A673 (cell line): ENCODE measurements around the gene UNC13B. TPM values are rescaled to one million over a fixed set of nuclear protein-coding genes. Genes with fewer than 3 reads are reported as not detected.

Source experiments
- BruUV-seq: library from RNA; stranded (reverse); fragments of 400-500 nt; replicated peaks from 2 replicates; lab custom pipeline; 2021; lab: Mats Ljungman, UMichigan
- CTCF ChIA-PET: fragments of 300-600 bp; sonication (Branson Sonifier 250); formaldehyde crosslinking; loops from one replicate; lab custom pipeline; 2022; ENCODE audit warnings: antibody characterized with exemption; lab: Charles Lee
- POLR2A ChIA-PET: fragments of 300-600 bp; sonication (Branson Sonifier 250); formaldehyde crosslinking; loops from one replicate; lab custom pipeline; 2022; ENCODE audit warnings: antibody characterized with exemption; ENCODE audit not compliant: low non-redundant PET; lab: Charles Lee
- DNase-seq: peaks from one replicate; pipeline ENCODE4 v3.0.0-alpha.2; 2015; ENCODE audit warnings: low spot score
- H3K27ac ChIP-seq: fragments of 200-600 bp; sonication (generic); 2 replicates; pipeline ENCODE4 v1.5.1; 2016; ENCODE audit warnings: mixed run types, low read depth, mild to moderate bottlenecking, mixed read lengths, antibody characterized with exemption, low read length; ENCODE audit not compliant: poor library complexity, severe bottlenecking
- H3K27me3 ChIP-seq: fragments of 200-600 bp; sonication (generic); replicated peaks from 2 replicates; pipeline ENCODE4 v1.6.1; 2017; ENCODE audit warnings: mixed run types, low read depth, mild to moderate bottlenecking, mixed read lengths, antibody characterized with exemption, low read length; ENCODE audit not compliant: insufficient read depth, poor library complexity
- H3K36me3 ChIP-seq: fragments of 200-600 bp; sonication (generic); 2 replicates; pipeline ENCODE4 v1.6.1; 2016; ENCODE audit warnings: mixed run types, mild to moderate bottlenecking, mixed read lengths, antibody characterized with exemption, low read length; ENCODE audit not compliant: insufficient read depth, poor library complexity, severe bottlenecking
- H3K4me1 ChIP-seq: fragments of 200-600 bp; sonication (generic); 2 replicates; pipeline ENCODE4 v1.6.1; 2017; ENCODE audit warnings: mixed run types, mild to moderate bottlenecking, mixed read lengths, antibody characterized with exemption, low read length; ENCODE audit not compliant: insufficient read depth, poor library complexity, severe bottlenecking
- H3K4me3 ChIP-seq: fragments of 200-600 bp; sonication (generic); 2 replicates; pipeline ENCODE4 v1.5.1; 2016; ENCODE audit warnings: low read depth, mixed run types, mild to moderate bottlenecking, mixed read lengths, low read length; ENCODE audit not compliant: poor library complexity, severe bottlenecking
- H3K9me3 ChIP-seq: fragments of 200-600 bp; sonication (generic); 2 replicates; pipeline ENCODE4 v1.6.1; 2016; ENCODE audit warnings: mixed run types, low read depth, mild to moderate bottlenecking, mixed read lengths, antibody characterized with exemption, low read length; ENCODE audit not compliant: poor library complexity, severe bottlenecking
- EZH2 ChIP-seq: fragments of 200-600 bp; sonication (generic); IDR thresholded peaks from 2 replicates; pipeline ENCODE4 v1.6.1; 2017; ENCODE audit warnings: borderline replicate concordance, low read depth, mild to moderate bottlenecking, mixed read lengths, antibody characterized with exemption, low read length; ENCODE audit not compliant: poor library complexity, severe bottlenecking
- intact Hi-C: fragments of 100-400 bp; cut with micrococcal nuclease; formaldehyde crosslinking; loops from one replicate; pipeline ENCODE4 v1.10.0; 2022; ENCODE audit not compliant: unreplicated experiment
- total RNA-seq: library from RNA; stranded (reverse); gene quantifications from 2 replicates; pipeline ENCODE4 v1.2.3, GENCODE V29; 2021
- TF ChIP-seq, protein P1 (sequence below): fragments of 300-800, 200-600 bp; sonication (generic); conservative IDR thresholded peaks from 2 replicates; pipeline ENCODE4 v1.5.1; 2017; ENCODE audit warnings: low read depth, mild to moderate bottlenecking, antibody characterized with exemption, low read length, moderate library complexity, mixed read lengths

Gene UNC13B
- total RNA-seq, 1 experiment from 2014 or later: 19.8 TPM

DNA sequence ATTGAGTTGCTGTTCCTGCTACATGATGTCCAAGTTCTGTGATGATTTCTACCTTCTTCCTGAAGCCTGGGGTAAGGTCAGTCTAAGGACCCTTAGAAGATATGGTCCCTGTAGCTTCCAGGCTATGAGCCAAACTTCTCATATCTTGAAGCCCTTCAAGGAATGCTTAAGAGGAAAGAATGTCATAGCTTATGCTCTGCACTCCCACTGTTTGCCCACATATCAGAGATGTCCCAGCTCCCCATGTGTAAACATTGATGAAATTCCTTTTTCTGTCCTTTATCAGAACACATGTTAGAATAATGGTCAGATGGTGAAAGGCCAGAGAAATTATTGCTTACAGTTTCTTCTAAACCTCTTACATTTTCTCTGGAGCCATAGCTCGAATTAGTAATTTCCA, 286.7 kb downstream of the UNC13B start:
- BruUV-seq: no TSS peak
- TF ChIP-seq EZH2: no peak
- TF ChIP-seq, protein P1, sequence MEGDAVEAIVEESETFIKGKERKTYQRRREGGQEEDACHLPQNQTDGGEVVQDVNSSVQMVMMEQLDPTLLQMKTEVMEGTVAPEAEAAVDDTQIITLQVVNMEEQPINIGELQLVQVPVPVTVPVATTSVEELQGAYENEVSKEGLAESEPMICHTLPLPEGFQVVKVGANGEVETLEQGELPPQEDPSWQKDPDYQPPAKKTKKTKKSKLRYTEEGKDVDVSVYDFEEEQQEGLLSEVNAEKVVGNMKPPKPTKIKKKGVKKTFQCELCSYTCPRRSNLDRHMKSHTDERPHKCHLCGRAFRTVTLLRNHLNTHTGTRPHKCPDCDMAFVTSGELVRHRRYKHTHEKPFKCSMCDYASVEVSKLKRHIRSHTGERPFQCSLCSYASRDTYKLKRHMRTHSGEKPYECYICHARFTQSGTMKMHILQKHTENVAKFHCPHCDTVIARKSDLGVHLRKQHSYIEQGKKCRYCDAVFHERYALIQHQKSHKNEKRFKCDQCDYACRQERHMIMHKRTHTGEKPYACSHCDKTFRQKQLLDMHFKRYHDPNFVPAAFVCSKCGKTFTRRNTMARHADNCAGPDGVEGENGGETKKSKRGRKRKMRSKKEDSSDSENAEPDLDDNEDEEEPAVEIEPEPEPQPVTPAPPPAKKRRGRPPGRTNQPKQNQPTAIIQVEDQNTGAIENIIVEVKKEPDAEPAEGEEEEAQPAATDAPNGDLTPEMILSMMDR: no peak
- no peaks in the 10 kb centered on the region for H3K4me1 ChIP-seq
- H3K27ac ChIP-seq: no peak overlapping the region
- no peaks in the 10 kb centered on the region for H3K9me3 ChIP-seq
- H3K4me3 ChIP-seq: no peak overlapping the region
- intact Hi-C loops: no loop called here
- no peak for DNase-seq
- CTCF ChIA-PET: interaction anchor here (1.0 kb wide), 1 partner anchor 16 kb away, joined by 3 read pairs; no protein-coding TSS in a partner anchor
- no peaks in the 10 kb centered on the region for H3K36me3 ChIP-seq
- POLR2A ChIA-PET: no interaction called here
- peaks cover 15% of the 10 kb centered on the region for H3K27me3 ChIP-seq

DNA sequence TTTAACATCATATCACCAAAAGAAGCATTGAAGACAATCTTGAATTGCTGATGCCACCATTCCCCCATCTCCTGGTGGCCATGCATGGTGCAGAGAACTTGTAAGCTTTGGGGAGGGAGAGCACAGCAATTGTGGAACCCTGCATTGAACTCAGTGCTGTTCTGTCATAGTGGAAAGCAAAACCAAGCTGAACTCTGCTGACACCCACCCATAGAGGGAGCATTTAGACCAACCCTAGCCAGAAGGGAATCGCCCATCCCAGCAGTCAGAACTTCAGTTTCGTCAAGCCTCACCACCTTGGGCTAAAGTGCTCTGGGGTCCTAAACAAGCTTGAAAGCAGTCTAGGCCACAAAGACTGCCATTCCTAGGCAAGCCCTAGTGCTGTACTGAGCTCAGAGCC, 290.7 kb downstream of the UNC13B start:
- CTCF ChIA-PET: no interaction called here

GRCh38 chr9:35453786-35454185, 292.0 kb downstream of the UNC13B start:
- no peaks in the 10 kb centered on the region for H3K4me1 ChIP-seq
- no peaks in the 10 kb centered on the region for H3K36me3 ChIP-seq
- ChIA-PET POLR2A (no interaction called here), CTCF (no interaction called here)
- peaks cover 8% of the 10 kb centered on the region for H3K27me3 ChIP-seq
- DNase-seq: no peak
- no peak overlapping the region for H3K27ac ChIP-seq
- H3K4me3 ChIP-seq: no peak overlapping the region
- TF ChIP-seq, protein P1: no peak
- TF ChIP-seq EZH2: no peak
- H3K9me3 ChIP-seq: no peaks in the 10 kb centered on the region
- BruUV-seq: no TSS peak
- intact Hi-C loops: no loop called here

More for the DNA sequence above, 290.7 kb downstream of the UNC13B start:
- H3K4me1 ChIP-seq: no peaks in the 10 kb centered on the region
- H3K27ac ChIP-seq: no peak overlapping the region
- H3K27me3 ChIP-seq: peaks cover 12% of the 10 kb centered on the region
- no peak overlapping the region for H3K4me3 ChIP-seq
- H3K9me3 ChIP-seq: no peaks in the 10 kb centered on the region
- POLR2A ChIA-PET: no interaction called here
- intact Hi-C loops: no loop called here
- H3K36me3 ChIP-seq: no peaks in the 10 kb centered on the region
- BruUV-seq: no TSS peak
- DNase-seq: peak; percentile 10
- TF ChIP-seq, protein P1: peak; percentile 24; the same call in 1 of the 2 replicates
- no peak for TF ChIP-seq EZH2

Other genes starting within 250 kb of the UNC13B start
- gene PHF24, start 203.7 kb upstream of the UNC13B start, total RNA-seq: 0.11 and 0.13 TPM in 2 replicates
- gene DNAJB5, start 172.3 kb upstream of the UNC13B start, total RNA-seq: 11.9 and 13.0 TPM in 2 replicates
- gene VCP, start 89.4 kb upstream of the UNC13B start, total RNA-seq: 625 and 643 TPM in 2 replicates
- gene FANCG, start 82.1 kb upstream of the UNC13B start, total RNA-seq: 104 and 110 TPM in 2 replicates
- gene PIGO, start 65.4 kb upstream of the UNC13B start, total RNA-seq: 32.9 and 34.3 TPM in 2 replicates
- gene STOML2, start 58.9 kb upstream of the UNC13B start, total RNA-seq: 200 and 209 TPM in 2 replicates
- 7.4 and 8.3 TPM in 2 replicates for gene ATOSB, start 46.1 kb upstream of the UNC13B start, total RNA-seq